ENCODE measurements around the gene HASPIN. TPM values are rescaled to one million over a fixed set of nuclear protein-coding genes. Genes with fewer than 3 reads are reported as not detected.

HASPIN gene
- total RNA-seq, 1 donor from 2014 or later: 0.33 TPM

Other genes with a start within 250 kb of the HASPIN start
- gene ASPA, start 247.9 kb upstream of the HASPIN start, total RNA-seq: 2.8 TPM
- gene TRPV3, start 166.1 kb upstream of the HASPIN start, total RNA-seq: 1.0 TPM
- 4.3 TPM for gene TRPV1, start 114.5 kb upstream of the HASPIN start, total RNA-seq
- 4.0 TPM for gene SHPK, start 87.7 kb upstream of the HASPIN start, total RNA-seq
- gene CTNS, start 87.1 kb upstream of the HASPIN start, total RNA-seq: 6.2 TPM
- 165 TPM for gene TAX1BP3, start 55.3 kb upstream of the HASPIN start, total RNA-seq
- 57.0 TPM for gene EMC6, start 55.1 kb upstream of the HASPIN start, total RNA-seq
- 18.3 TPM for gene P2RX5, start 27.7 kb upstream of the HASPIN start, total RNA-seq
- gene ITGAE, start 77.3 kb downstream of the HASPIN start, total RNA-seq: 19.6 TPM
- gene NCBP3, start 122.3 kb downstream of the HASPIN start, total RNA-seq: 18.2 TPM
- gene CAMKK1, start 169.2 kb downstream of the HASPIN start, total RNA-seq: 5.5 TPM
- gene P2RX1, start 192.6 kb downstream of the HASPIN start, total RNA-seq: 0.55 TPM
- gene ATP2A3, start 240.5 kb downstream of the HASPIN start, total RNA-seq: 8.6 TPM